HUES64 (cell line): ENCODE results near the gene TBC1D5.

Source experiments
- H3K27ac ChIP-seq: 2 replicates; pipeline ENCODE4 v1.7.0; 2013; ENCODE audit warnings: low read depth, low read length, inconsistent platforms
- H3K27me3 ChIP-seq: 2 replicates; pipeline ENCODE4 v1.6.1; 2013; ENCODE audit warnings: mild to moderate bottlenecking, low read length; ENCODE audit not compliant: insufficient read depth
- H3K36me3 ChIP-seq: 2 replicates; pipeline ENCODE4 v1.6.1; 2013; ENCODE audit warnings: mild to moderate bottlenecking, low read length; ENCODE audit not compliant: insufficient read depth
- H3K4me1 ChIP-seq: 2 replicates; pipeline ENCODE4 v1.6.1; 2013; ENCODE audit warnings: mild to moderate bottlenecking, low read length, moderate library complexity; ENCODE audit not compliant: insufficient read depth
- H3K4me3 ChIP-seq: 2 replicates; pipeline ENCODE4 v1.5.1; 2013; ENCODE audit warnings: mild to moderate bottlenecking, low read length, moderate library complexity
- H3K9ac ChIP-seq: 2 replicates; pipeline ENCODE4 v1.6.1; 2013; ENCODE audit warnings: mild to moderate bottlenecking, low read depth, low read length
- H3K9me3 ChIP-seq: 2 replicates; pipeline ENCODE4 v1.6.1; 2013; ENCODE audit warnings: low read depth, low read length; ENCODE audit not compliant: insufficient read depth
- WGBS: fragments of 150-250, 120-280 bp; methylation state at CpG from one replicate; pipeline ENCODE4 v1.1.7; 2013; ENCODE audit warnings: missing lambda C conversion rate; 5-methylcytosine and 5-hydroxymethylcytosine counted together

The TBC1D5 gene

DNA sequence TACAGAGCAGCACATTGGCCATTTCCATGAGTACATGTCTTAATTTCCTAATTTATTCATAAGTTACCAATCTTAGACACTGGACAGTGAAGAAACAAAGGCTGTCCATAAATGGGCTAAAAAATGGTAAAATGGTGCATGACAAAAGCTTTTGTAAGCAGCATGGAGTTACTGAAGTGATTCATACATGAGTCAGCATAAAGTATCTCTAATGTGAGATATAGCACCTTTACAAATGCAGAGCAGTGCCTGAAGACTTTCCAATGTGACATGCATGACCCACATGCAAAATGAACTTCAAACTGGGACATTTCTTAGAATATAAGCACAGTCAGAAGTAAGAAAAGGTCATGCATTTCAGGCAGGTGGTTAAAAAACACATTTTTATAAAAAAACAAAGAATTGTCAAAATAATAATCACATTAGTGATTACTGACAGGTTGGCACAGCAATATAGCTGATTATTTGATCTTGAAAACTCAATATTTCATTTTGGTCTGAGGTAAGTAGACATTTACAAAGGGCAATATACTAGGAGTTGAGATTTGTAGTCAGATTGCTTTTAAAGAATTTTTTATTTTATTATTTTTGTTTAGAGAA lies 558.4 kb downstream of the TBC1D5 start:
- no peak overlapping the region for H3K9ac ChIP-seq
- peaks cover 18% of the 10 kb centered on the region for H3K4me1 ChIP-seq
- H3K9me3 ChIP-seq, result no peaks in the 10 kb centered on the region
- H3K36me3 ChIP-seq, result no peaks in the 10 kb centered on the region
- H3K27me3 ChIP-seq, result no peaks in the 10 kb centered on the region
- no peak overlapping the region for H3K27ac ChIP-seq
- no peak overlapping the region for H3K4me3 ChIP-seq

- Histone ChIP-seq H3K27ac (no peak overlapping the region), H3K9ac (no peak overlapping the region), H3K9me3 (no peaks in the 10 kb centered on the region), H3K4me3 (no peak overlapping the region), H3K4me1 (peaks cover 2% of the 10 kb centered on the region; the same call in 1 of the 2 replicates), H3K36me3 (no peaks in the 10 kb centered on the region), H3K27me3 (no peaks in the 10 kb centered on the region)
- 88% methylated on average over 4 of the region's 5 CpGs for WGBS
These were observed 560.3 kb downstream of the TBC1D5 start for GRCh38 chr3:17182166-17182565.

DNA sequence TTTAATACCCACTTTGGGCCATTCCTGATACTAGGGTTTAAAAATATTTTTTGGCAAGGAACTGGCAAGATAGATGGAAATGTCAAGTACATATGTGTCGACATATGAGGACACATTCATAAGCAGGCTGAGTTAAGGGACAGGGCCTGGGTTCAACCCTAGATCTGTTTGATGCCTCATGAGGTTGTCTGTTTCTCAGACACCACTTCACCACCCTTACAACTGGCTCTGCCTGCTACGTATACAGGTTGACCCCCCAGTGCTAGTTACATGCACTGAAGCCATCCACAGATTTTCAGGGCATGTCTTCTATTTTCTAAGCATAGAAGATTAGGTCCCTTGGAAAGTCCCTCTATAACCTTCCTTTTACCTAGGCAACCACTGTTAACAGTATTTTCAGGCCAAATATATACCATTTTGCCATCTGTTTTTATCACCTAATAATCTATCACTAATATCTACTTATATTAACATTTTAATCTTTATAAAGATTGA lies 561.0 kb downstream of the TBC1D5 start:
- no peaks in the 10 kb centered on the region for H3K36me3 ChIP-seq
- no peaks in the 10 kb centered on the region for H3K27me3 ChIP-seq
- H3K4me3 ChIP-seq, result no peak overlapping the region
- WGBS, result 90% methylated on average over 2 of the region's 2 CpGs
- H3K9me3 ChIP-seq, result no peaks in the 10 kb centered on the region
- no peak overlapping the region for H3K27ac ChIP-seq
- no peak overlapping the region for H3K9ac ChIP-seq
- H3K4me1 ChIP-seq, result no peaks in the 10 kb centered on the region; the same call in 1 of the 2 replicates

DNA sequence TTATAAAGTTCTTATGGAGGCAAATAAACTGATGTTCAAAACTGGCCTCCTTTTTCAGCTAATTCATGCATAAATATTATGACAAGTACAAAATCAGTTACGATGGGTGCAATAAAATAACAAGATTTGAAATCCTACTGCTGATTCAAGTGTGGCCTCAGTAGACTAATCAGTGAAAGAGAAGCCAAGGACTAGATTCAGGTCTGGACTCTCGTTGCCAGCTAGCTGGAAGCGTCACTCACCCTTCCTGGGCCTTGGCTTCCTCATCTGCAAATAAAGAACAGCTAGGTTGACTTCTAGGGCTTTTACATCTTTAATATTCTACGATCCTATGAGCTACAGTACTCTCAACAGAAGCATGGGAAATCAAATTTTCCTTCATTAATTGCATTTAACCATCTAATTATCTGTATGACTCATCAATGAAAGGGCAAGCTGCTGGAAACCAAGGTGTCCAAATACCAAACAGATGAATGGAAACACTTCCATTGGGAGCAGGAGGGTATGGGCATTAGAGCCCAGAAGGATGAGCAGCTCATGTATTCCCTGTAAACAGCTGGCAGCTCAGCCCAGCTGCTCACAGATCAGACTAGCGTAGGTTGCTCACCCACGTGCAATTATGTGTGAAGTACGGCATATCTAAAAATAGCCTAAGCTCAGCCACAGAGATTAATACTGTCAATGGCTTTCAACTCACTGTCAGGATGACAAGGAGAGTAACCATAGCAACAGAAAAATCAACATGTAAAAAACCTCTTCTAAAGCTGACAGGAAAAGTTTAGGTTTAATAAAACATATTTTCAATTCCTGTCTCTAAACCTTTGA lies 562.8 kb downstream of the TBC1D5 start:
- no peaks in the 10 kb centered on the region for H3K9me3 ChIP-seq
- no peaks in the 10 kb centered on the region; the same call in 1 of the 2 replicates for H3K4me1 ChIP-seq
- 95% methylated on average over 7 of the region's 7 CpGs for WGBS
- H3K36me3 ChIP-seq, result no peaks in the 10 kb centered on the region
- H3K9ac ChIP-seq, result no peak overlapping the region
- H3K27me3 ChIP-seq, result no peaks in the 10 kb centered on the region
- H3K4me3 ChIP-seq, result no peak overlapping the region
- no peak overlapping the region for H3K27ac ChIP-seq

- Histone ChIP-seq H3K27ac (no peak overlapping the region), H3K27me3 (no peaks in the 10 kb centered on the region), H3K4me1 (no peaks in the 10 kb centered on the region; the same call in 1 of the 2 replicates), H3K4me3 (no peak overlapping the region), H3K36me3 (no peaks in the 10 kb centered on the region), H3K9ac (no peak overlapping the region), H3K9me3 (no peaks in the 10 kb centered on the region)
- WGBS, result 43% methylated on average over 1 of the region's 1 CpG
These were observed 565.7 kb downstream of the TBC1D5 start for GRCh38 chr3:17176757-17177156.

GRCh38 chr3:17175187-17175807 lies 567.1 kb downstream of the TBC1D5 start:
- Histone ChIP-seq H3K36me3 (no peaks in the 10 kb centered on the region), H3K27me3 (no peaks in the 10 kb centered on the region), H3K9ac (no peak overlapping the region), H3K4me1 (no peaks in the 10 kb centered on the region; the same call in 1 of the 2 replicates), H3K4me3 (no peak overlapping the region), H3K27ac (no peak overlapping the region), H3K9me3 (no peaks in the 10 kb centered on the region)
- WGBS, result 97% methylated on average over 2 of the region's 2 CpGs

DNA sequence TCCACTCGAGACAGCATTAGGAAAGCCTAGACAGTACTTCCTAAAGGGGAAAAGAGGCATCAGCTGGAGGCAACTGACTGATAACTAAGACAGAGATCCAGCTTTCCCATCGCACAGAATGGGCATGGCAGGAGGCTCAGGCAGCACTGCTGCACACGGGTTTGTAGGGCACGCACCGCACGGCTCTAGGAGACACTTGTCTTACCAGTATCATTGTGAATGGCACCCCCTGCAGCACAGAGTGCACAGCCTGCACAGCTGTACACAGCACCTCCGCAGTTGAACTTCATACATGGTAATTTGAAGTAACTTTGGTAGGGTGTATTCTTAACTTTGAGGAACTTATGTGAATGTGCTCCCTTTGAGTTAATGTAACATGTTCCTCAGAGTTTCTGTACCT lies 576.1 kb downstream of the TBC1D5 start:
- H3K9ac ChIP-seq, result no peak overlapping the region
- H3K36me3 ChIP-seq, result peaks cover 7% of the 10 kb centered on the region
- H3K27ac ChIP-seq, result no peak overlapping the region
- no peaks in the 10 kb centered on the region for H3K27me3 ChIP-seq
- 96% methylated on average over 7 of the region's 7 CpGs for WGBS
- H3K4me1 ChIP-seq, result no peaks in the 10 kb centered on the region
- no peaks in the 10 kb centered on the region for H3K9me3 ChIP-seq
- H3K4me3 ChIP-seq, result no peak overlapping the region

DNA sequence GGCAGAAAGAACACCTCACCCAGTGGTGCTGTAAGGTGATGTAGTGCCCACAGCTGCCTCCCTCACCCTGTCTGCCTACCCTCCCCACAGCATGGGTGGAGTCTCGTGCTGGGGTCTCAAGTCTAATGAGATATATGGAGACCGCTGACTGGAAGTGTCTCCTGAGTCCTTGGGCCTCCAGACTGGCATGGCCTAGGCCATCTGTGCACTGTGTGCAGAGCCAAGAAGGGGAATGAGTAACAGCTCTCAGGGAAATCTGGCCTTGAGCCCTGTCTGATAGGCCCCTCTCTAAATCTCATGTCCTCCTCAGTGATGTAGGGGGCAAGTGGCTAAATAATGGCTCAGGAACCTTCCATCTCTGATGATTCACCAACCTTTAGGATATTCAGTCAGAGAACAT lies 580.3 kb downstream of the TBC1D5 start:
- Histone ChIP-seq H3K9me3 (no peaks in the 10 kb centered on the region), H3K4me3 (no peak overlapping the region), H3K36me3 (peaks cover 7% of the 10 kb centered on the region), H3K27me3 (no peaks in the 10 kb centered on the region), H3K4me1 (no peaks in the 10 kb centered on the region), H3K27ac (no peak overlapping the region), H3K9ac (no peak overlapping the region)
- 95% methylated on average over 2 of the region's 2 CpGs for WGBS

DNA sequence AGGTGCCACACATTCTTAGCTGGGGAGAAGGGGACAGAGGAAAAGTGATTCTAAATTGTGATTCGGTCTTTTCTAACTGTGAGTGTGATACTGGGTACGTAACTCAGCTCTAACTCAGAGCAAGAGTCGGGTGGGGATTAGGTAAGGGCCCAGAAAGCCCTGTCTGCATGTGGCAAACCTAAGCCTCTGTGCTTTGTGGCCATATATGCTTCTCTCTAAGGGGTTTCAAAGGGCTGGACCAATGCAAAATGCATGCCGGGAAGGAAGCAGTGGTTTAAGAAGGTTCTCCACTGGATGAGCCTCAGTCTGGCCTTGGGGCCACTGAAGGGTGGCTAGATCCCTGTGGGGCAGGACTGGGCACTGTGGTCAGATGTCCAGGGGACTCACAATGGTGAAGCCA lies 581.8 kb downstream of the TBC1D5 start:
- H3K4me1 ChIP-seq, result no peaks in the 10 kb centered on the region
- H3K4me3 ChIP-seq, result no peak overlapping the region
- no peaks in the 10 kb centered on the region for H3K9me3 ChIP-seq
- H3K36me3 ChIP-seq, result no peaks in the 10 kb centered on the region
- no peaks in the 10 kb centered on the region for H3K27me3 ChIP-seq
- no peak overlapping the region for H3K9ac ChIP-seq
- 94% methylated on average over 4 of the region's 4 CpGs for WGBS
- no peak overlapping the region for H3K27ac ChIP-seq

DNA sequence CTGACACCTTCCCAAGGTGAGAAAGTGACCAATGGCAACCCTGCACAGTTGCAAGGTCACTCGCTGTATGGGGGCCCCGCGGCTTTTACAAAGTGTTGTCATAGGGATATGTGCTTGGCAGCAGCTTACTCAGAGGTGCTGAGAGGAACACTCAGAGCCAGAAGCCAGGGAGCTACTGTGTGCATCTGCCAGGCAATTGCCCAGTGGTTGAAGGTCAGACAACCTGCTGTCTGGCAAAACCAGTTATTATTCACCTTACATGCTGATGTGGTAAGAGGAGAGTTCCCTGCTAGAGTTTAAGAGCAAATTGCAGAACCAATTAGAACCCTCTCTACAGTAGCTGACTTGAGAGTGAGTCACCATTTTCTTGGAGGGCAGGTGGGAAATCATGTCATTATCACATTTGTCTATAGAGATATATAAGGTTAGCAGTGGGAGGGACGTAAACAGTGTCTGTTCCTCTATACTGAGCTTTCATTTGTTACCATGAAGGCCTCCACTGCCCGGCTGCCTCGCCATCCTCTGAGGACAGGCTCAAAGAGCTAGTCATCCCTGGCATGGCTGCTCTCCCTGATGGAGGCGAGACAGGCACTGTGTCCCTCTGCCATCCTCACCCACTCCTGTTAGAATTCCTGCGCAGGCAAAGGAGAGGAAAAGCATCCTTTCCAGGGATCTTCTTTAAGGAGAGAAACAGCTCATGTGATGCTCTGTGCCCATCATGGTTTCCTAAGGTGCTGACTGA lies 583.3 kb downstream of the TBC1D5 start:
- no peaks in the 10 kb centered on the region for H3K36me3 ChIP-seq
- H3K4me3 ChIP-seq, result no peak overlapping the region
- no peak overlapping the region for H3K9ac ChIP-seq
- WGBS, result 93% methylated on average over 8 of the region's 8 CpGs
- no peaks in the 10 kb centered on the region for H3K27me3 ChIP-seq
- no peaks in the 10 kb centered on the region for H3K4me1 ChIP-seq
- no peaks in the 10 kb centered on the region for H3K9me3 ChIP-seq
- no peak overlapping the region for H3K27ac ChIP-seq

DNA sequence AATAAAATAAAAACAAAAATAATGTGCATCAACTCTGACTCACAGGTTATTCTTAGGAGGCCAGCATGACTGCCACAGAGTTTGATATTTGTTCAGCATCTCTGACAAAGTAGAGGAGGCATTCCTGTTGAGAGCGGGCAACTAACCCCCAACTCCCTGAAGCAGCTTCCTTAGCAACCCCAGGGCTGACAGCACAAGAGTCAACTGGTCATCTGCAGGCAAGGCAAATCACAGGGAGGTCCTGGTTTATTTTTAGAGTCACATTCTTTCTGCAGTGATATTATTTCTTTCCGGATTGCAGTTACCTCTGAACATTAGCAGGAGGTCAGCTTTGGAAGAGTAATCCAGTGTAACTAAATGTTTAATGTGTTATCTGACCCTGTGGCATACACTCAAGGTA lies 584.7 kb downstream of the TBC1D5 start:
- Histone ChIP-seq H3K9me3 (no peaks in the 10 kb centered on the region), H3K4me1 (no peaks in the 10 kb centered on the region), H3K9ac (no peak overlapping the region), H3K36me3 (peaks cover 6% of the 10 kb centered on the region; the same call in 1 of the 2 replicates), H3K27me3 (no peaks in the 10 kb centered on the region), H3K4me3 (no peak overlapping the region), H3K27ac (no peak overlapping the region)
- WGBS, result 89% methylated on average over 2 of the region's 2 CpGs
